ENCODE results near the gene SENP1. TPM values are rescaled to one million over a fixed set of nuclear protein-coding genes. Genes with fewer than 3 reads are reported as not detected.

SENP1 gene
- total RNA-seq, 1 experiment from 2014 or later, result 17.7 TPM

DNA sequence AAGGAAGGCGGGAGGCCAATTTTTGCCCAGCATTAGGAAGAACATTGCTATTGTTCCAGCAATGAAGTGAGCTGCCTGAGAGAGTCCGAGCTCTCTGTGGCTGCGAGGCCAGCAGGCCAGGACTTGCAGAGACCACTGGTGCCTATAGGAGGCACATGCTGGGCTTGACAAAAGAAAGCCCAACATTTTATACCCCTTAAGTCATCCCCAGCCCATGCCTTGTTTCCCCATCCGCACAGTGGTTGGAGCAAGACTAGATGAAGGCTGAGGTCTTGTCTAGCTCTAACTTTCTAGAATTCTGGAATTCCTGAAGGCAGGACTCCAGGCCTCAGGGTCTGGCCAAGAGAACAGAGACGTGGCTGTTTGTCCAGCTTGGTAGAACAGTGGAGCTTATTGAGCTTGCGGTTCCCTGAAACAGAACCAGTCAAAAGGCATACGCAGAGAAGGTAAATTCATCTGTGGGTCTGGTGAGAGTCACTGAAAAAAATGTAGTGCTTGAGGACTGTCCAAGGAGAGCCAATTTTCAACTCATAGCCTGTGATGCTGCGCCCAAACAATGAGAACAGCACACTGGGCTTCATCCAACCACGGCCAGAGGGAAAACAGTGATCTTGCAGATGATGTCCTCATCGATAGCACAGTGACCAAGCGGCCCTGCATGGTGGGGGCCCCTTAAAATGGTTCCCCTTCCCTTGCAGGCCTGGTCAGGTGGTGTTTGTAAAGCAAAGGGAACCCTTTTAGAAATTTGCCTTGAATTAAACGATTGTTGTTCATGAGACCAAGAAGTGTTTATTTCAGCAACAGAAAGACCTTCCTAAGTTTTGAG, 74.5 kb downstream of the SENP1 start:
- no peak for DNase-seq
- Mint-ChIP-seq H3K27me3 (ENCODE audit: unreplicated experiment) (peaks cover 41% of the 10 kb centered on the region), H3K4me1 (ENCODE audit: low read depth, unreplicated experiment) (no peaks in the 10 kb centered on the region), H3K36me3 (ENCODE audit: insufficient read depth, unreplicated experiment) (no peaks in the 10 kb centered on the region), H3K27ac (ENCODE audit: unreplicated experiment) (no peak overlapping the region), H3K9me3 (ENCODE audit: low read depth, unreplicated experiment) (no peaks in the 10 kb centered on the region), H3K4me3 (ENCODE audit: low read depth, unreplicated experiment) (no peak overlapping the region)
- CTCF ChIA-PET, result no interaction called here
- no TSS peak for BruUV-seq (replicated peaks)
- intact Hi-C loops (cut with micrococcal nuclease; ENCODE audit: unreplicated experiment), result no loop called here
- TF ChIP-seq, protein P1, sequence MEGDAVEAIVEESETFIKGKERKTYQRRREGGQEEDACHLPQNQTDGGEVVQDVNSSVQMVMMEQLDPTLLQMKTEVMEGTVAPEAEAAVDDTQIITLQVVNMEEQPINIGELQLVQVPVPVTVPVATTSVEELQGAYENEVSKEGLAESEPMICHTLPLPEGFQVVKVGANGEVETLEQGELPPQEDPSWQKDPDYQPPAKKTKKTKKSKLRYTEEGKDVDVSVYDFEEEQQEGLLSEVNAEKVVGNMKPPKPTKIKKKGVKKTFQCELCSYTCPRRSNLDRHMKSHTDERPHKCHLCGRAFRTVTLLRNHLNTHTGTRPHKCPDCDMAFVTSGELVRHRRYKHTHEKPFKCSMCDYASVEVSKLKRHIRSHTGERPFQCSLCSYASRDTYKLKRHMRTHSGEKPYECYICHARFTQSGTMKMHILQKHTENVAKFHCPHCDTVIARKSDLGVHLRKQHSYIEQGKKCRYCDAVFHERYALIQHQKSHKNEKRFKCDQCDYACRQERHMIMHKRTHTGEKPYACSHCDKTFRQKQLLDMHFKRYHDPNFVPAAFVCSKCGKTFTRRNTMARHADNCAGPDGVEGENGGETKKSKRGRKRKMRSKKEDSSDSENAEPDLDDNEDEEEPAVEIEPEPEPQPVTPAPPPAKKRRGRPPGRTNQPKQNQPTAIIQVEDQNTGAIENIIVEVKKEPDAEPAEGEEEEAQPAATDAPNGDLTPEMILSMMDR (IDR thresholded peaks at IDR 0.05; ENCODE audit: unreplicated experiment), result no peak

DNA sequence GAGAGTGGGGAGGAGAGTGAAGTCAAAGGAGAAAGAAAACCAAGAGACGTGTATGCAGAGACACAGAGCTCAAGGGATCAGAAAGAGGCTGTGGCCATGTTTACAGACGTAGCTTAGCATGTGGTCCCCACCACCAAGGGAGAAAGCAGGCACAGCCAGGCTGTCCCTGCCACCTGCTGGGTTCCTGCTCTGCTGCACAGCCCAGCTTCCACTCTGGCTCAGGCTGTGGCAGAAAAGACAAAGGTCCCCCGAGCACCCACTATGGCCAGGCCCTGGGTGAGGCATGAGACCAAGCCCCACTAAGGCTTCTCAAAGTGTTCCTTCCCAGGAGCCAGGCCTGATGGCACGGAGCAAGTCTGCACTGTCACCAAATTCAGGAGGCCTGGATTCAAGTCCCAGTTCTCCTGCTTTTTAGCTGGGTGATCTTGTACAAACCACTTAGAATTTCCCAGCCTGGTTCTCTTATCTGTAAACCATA, 75.7 kb downstream of the SENP1 start:
- intact Hi-C loops (cut with micrococcal nuclease; ENCODE audit: unreplicated experiment), result no loop called here
- Mint-ChIP-seq H3K9me3 (ENCODE audit: low read depth, unreplicated experiment) (no peaks in the 10 kb centered on the region), H3K36me3 (ENCODE audit: insufficient read depth, unreplicated experiment) (no peaks in the 10 kb centered on the region), H3K4me3 (ENCODE audit: low read depth, unreplicated experiment) (no peak overlapping the region), H3K27ac (ENCODE audit: unreplicated experiment) (no peak overlapping the region), H3K4me1 (ENCODE audit: low read depth, unreplicated experiment) (no peaks in the 10 kb centered on the region), H3K27me3 (ENCODE audit: unreplicated experiment) (peaks cover 52% of the 10 kb centered on the region)
- TF ChIP-seq, protein P1 (IDR thresholded peaks at IDR 0.05; ENCODE audit: unreplicated experiment), result no peak
- no TSS peak for BruUV-seq (replicated peaks)
- CTCF ChIA-PET, result no interaction called here
- DNase-seq, result no peak

DNA sequence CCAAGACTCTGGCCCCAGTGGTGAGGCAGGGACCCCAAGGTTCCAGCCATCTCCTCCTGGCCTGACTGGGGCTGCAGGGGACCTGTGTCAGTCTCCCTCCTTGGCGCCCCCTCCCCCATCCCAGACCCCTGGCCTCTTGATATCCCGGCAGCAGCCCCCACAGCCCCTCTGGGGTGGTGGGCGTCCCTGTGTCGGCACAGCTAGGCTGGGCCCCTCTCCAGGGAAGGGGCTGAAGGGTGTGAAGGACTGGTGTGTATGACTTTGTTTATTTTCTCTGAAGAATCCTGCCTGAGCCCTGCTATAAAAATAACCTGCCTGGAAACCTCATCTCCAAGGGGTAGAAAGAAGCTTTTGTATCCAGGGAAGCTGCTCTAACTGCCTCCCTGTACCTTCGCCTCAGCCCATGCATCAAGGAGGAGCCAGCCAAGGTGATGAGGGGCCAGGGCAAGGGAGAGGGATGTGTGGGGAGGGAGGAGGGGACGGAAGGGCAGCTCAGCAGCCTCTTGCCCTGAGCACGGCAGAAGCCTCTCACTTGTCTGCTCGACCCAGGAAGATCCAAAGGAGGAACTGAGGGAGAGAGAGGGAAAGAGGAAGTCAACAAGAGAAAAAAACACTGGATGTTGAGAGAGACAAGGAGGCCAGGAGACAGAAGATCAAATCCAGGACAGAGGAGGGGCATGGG, 76.2 kb downstream of the SENP1 start:
- Mint-ChIP-seq H3K27me3 (ENCODE audit: unreplicated experiment) (peaks cover 58% of the 10 kb centered on the region), H3K36me3 (ENCODE audit: insufficient read depth, unreplicated experiment) (no peaks in the 10 kb centered on the region), H3K4me1 (ENCODE audit: low read depth, unreplicated experiment) (no peaks in the 10 kb centered on the region), H3K9me3 (ENCODE audit: low read depth, unreplicated experiment) (no peaks in the 10 kb centered on the region), H3K4me3 (ENCODE audit: low read depth, unreplicated experiment) (no peak overlapping the region), H3K27ac (ENCODE audit: unreplicated experiment) (no peak overlapping the region)
- no TSS peak for BruUV-seq (replicated peaks)
- TF ChIP-seq, protein P1 (IDR thresholded peaks at IDR 0.05; ENCODE audit: unreplicated experiment), result no peak
- CTCF ChIA-PET, result no interaction called here
- DNase-seq, result no peak
- intact Hi-C loops (cut with micrococcal nuclease; ENCODE audit: unreplicated experiment), result no loop called here

DNA sequence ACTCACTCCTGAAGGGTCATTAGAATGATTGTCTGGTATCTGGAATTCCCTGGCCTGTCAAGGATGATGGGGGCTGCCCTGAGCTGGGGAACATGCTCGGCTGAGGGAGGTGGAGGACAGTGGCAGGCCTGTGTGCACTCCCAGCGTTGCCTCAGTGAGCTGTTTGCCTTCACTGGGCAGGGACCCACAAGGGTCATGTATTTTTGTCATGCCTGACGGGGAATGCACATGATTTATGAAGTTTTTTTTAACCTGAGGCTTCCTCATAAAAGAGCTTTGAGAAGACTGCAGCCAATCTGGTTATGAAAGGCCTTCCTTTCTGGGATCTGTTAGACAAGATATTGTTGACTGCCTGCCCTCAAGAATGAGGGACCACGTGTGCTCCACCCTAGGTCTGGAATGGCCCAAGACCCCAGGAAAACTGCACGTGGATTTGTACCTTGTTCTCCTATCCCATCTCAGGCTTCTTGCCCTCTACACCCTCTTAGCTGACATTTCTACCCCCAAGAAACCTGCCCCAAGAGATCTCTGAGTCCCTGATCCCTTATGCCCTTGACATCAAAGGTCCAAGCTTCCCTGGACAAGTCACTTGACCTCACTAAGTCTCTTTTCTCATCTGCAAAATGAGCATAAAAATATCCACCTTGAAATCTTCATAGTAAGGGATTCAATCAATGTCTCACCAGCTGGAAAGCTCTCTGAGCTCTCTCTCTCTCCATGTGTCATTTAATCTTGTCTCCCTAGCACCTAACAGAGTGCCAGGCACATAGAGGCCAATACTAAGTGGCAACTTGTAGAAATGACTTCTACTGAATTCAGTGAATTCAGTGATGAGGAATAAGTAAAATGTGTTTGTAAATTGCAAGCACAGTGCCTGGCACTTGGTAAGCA, 77.1 kb downstream of the SENP1 start:
- H3K27ac Mint-ChIP-seq (ENCODE audit: unreplicated experiment), result no peak overlapping the region
- CTCF ChIA-PET, result no interaction called here
- no peaks in the 10 kb centered on the region for H3K36me3 Mint-ChIP-seq (ENCODE audit: insufficient read depth, unreplicated experiment)
- intact Hi-C loops (cut with micrococcal nuclease; ENCODE audit: unreplicated experiment), result no loop called here
- DNase-seq, result no peak
- no peak overlapping the region for H3K4me3 Mint-ChIP-seq (ENCODE audit: low read depth, unreplicated experiment)
- no peaks in the 10 kb centered on the region for H3K9me3 Mint-ChIP-seq (ENCODE audit: low read depth, unreplicated experiment)
- no peaks in the 10 kb centered on the region for H3K4me1 Mint-ChIP-seq (ENCODE audit: low read depth, unreplicated experiment)
- H3K27me3 Mint-ChIP-seq (ENCODE audit: unreplicated experiment), result peaks cover 66% of the 10 kb centered on the region
- TF ChIP-seq, protein P1 (IDR thresholded peaks at IDR 0.05; ENCODE audit: unreplicated experiment), result no peak
- BruUV-seq (replicated peaks), result no TSS peak
